DMS 273 treated with DMSO at 0.1 percent for 48 hours (cell line): Measurements from ENCODE around the gene PARS2.

Experiments
- DNase-seq: peaks from one replicate; lab custom pipeline; 2025; lab: John Stamatoyannopoulos, UW

PARS2 gene

DNA sequence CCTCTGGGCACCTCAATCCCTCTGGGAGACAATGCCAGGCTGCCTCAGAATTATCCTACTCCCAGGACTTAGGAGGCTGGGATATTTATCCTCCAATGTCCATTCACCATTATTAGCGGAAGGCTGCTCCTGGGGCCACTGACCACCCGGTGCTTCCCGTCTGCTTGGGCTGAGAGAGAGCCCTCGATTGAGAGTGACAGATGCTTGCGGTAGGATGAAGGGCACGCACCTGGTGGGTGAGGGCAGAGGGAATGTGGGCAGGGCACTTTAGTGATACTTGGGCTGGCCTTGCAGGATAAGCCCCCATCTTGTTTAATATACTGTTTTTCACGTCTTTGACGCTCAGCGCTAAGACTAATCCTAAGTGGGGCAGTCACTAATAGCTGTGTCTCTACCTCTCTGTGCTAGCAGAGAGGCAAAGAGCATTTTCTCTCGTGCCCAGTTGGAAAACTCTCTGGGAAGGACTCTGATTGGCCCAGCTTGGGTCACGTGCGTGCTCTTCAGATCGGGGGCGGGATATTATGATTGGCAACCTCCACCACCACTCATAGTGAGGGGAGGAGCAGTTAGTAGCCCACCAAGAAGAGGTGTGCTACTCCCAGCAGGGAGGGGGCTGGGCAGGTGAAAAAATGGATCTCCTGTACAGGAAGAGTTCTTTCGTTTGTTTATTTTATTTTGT lies 10.6 kb upstream of the PARS2 start:
- DNase-seq = no peak

DNA sequence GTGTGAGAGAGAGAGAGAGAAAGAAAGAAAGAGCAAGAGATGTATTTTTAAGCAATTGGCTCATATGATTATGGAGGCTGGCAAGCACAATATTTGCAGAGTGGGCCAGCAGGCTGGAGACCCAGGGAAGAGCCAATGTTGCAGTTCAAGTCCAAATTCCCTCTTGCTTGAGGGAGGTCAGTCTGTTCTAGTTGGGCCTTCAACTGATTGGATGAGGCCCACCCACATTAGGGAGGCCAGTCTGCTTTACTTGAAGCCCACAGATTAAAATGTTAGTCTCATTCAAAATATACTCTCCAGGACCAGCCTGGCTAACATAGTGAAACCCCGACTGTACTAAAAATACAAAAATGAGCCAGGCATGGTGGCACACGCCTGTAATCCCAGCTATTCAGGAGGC lies 8.6 kb upstream of the PARS2 start:
- DNase-seq = no peak

DNA sequence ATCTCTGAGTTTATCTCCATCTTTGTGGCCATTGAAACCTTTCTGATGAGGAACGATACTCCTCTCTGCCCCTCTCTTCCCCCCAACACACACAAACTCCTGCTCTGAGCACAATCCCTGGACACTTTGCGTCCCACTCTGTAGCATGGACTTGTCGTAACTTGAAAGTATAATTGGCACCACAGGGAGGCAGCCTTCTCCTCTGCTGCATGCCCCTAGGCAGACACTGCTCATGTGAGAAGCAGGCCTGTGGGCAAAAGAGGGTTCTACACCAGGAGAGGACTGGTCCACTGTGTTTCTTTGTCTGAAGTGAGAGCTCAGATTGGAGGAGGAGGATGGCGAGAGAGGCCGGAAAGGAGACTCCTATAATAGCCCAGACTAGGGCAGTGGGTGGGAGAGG lies 3.8 kb upstream of the PARS2 start:
- DNase-seq = no peak

DNA sequence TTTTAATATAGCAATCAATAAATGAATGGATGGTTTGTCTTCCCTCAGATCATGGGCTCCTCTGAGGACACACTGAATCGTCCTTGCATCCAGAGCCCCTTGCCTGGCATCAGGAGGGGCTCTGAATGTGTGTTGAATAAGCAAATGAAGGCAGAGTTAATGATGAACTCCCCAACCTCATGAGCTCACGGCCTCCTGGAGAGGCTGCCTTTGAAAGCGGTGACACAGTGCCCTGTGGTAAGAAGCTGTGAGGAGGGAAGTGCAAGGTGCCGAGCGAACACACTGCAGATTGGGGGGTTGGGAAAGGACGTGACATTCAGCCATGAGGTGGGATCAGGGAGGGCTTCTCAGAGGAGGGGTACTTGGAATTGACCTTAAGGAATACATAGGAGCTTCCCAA lies 3.2 kb upstream of the PARS2 start:
- DNase-seq = no peak

DNA sequence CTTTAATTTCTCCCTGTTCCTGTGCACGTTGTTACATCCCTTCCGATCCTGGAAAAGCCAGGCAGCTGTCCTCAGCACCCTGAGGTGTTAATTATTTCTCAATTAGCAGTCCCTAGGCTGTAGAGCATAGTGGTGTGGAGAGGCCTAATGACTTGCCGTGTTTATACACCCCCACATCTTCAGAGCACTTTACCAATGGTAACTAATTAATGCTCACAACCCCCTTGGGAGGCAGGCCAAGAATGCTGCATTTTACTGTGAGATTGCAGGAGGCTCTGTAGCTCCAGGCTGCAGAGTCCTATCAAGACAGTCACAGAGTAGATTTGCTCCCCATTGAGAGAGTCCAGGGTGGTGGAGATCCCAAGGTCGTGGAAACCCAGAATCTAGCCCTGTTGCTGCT lies 2.4 kb upstream of the PARS2 start:
- no peak for DNase-seq

DNA sequence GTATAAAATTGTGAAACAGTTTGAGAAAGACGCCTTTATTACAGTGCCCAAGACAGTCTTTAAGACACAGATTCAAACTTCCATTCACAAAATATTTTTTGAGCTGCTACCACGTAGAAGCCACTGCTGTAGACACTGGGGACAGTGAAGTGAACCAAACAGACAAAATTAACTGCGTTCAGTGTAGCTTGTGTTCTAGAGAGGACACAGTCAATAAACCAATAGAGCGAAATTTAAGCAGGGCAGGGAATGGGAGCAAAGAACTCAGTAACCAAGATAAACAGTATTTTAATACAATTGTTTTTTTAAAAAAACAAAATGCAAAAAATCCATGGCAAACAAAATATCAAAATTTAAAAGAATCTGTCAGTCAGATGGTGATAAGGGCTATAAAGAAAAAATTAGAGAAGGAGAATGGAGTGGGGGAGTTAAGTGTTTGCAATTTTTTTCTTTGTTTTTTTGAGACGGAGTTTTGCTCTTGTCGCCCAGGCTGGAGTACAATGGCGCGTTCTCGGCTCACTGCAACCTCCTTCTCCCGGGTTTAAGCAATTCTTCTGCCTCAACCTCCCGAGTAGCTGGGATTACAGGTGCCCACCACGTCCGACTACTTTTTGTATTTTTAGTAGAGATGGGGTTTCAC lies 719 bp upstream of the PARS2 start:
- no peak for DNase-seq

DNA sequence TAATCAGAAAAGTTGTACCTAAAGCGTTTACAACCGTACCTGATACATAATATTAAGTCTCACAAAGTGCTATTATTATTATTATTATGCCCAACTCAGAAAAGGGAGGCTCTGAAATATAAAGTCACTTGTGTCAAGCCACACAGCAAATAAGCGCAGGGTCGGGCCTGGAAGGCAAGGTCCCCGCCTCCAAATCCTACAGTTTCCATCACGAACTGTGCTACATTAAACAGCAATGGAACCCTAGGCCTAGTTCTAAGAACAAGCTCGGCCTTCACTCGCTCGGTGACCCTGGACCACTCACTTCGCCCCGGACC lies 549 bp downstream of the PARS2 start:
- no peak for DNase-seq

DNA sequence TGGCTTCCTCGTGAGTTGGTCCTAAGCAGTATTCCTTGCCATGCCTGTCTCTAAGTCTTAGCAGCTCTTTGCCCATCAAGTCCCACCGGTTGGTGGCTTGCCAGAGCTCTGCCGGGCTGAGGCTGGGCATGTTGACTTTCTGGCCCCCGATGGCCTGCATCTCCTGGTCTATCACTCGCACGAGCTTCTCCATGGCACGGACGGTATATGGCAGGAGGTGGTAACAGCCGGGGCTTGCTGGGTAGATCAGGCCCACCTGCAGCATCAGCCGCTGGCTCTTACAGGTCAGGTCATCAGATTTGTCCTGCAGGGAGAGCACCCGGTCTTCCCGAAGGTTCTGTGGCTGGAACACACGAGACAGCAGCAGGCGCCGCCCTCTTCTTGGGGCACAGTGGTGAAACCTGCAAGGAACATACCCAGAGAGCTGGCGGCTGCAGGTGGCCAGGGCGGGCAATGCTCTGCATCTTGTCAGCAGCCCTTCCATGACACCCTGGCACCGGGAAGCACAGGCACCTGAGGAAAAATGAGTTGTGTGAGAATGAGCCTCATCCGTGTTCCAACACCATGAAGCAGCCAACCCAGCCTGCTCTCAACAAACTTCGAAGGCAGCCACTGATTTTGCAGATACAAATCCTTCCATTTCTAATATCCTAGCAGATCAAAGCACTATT lies 5.5 kb downstream of the PARS2 start:
- no peak for DNase-seq

DNA sequence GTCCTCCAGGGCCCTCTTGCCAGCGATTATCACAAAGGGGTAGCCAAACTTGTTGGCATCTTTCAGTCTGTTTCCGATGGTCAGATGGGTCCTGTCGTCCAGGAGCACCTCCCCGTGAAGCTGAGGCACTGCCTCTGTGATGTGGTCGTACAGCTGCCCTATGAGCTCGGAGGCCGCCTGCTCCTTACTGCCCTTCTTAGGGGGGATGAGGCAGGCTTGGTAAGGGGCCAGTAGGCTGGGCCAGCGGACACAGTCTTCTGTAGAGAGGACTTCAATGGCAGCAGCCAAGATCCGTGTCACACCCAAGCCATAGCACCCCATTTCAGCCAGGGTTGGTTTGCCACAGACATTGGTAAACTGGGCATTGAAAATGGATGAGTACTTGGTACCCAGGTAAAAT lies 6.5 kb downstream of the PARS2 start:
- no peak for DNase-seq

DNA sequence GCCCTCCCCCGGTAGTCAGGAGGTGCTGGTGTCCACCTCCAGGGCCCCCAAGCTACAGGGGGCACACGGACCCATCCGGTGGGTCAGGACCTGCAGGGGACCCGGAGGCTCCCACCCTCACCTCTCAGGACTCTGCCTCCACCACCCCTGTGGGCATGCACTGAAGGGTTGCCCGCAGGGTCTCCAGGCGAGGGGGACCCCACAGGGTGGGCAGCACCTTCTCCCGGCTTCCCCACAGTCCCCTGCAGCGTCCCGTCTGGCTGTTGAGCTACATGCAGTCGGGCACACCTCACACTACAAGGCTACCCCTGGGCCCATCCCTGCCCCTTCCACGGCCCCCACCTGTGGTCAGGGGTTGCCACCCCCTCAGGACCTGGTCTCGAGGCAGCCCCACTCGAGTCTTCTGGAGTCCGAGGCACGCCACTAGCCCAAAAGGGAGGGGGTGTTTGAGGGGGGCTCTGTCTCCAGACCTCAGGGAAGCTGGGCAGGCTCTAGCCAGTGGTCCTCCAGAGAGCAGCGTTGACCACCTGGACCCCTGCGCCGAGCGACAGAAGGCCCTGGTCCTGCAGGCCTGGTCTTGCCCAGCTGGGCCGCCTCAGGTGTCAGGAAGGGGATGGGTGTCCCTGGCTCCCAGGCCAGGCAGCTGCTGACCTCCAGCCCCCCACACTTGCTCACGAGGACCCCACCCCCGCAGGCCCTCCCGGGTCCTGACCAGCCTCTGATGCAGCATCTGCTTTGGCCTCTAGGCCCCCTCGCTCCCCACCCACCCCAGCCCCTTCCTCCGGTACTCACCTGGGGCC lies 9.6 kb downstream of the PARS2 start:
- DNase-seq = no peak

DNA sequence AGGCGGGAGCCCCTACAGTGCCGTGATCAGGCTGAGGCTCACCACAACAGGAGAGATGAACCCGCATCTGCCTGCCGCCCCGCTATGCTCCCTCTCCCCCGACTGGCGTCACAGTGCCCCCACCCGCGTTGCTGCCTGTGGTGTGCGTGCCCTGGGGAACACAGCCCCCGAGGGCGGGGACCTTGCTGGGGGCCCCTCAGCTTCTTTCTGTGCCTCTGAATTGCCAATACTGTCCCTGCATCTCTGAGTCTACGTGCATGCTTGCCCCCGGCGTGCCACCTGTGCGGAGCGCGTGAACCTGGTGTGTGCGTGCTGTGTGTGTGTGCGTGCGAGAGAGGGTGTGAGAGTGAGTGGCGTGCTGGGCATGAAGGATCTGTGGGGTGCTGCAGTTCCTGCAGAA lies 10.3 kb downstream of the PARS2 start:
- DNase-seq = no peak

DNA sequence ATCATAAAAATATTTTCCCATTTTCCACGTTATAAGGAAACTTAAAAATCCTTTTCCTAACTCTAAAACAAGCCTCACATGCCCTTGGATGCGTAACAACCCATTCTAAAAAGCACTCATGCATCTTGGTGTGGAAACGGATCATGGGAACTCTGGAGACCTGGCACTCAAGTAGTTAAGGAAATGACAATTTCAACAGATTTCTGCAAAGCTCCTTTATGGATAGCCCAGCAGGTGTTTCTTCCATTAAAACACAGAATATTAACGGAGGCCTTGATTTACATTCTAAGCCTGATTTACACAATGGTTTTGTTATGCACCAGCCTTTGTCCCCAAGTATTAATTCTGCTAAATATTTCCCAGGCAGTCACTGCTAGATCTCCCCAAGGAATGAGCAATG lies 12.9 kb downstream of the PARS2 start:
- DNase-seq = no peak

DNA sequence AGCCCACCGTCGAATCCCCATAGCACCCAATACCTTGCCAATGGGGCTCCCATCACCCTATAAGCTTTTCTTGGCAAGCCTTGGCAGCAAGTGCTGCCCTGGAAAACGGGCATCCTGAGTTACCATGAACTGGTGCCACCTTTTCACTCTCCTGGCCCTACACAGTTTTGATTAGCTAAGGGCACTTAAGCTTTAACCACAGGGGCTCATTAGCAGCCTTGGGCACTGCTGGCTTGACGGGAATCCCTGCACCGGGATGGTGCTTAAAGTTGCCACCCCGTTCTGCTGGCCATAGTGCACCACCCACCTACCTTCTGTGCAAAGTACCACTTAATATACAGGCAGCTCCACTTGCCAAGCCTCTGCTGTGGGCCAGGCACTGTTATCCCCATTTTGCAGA lies 13.7 kb downstream of the PARS2 start:
- DNase-seq = no peak

DNA sequence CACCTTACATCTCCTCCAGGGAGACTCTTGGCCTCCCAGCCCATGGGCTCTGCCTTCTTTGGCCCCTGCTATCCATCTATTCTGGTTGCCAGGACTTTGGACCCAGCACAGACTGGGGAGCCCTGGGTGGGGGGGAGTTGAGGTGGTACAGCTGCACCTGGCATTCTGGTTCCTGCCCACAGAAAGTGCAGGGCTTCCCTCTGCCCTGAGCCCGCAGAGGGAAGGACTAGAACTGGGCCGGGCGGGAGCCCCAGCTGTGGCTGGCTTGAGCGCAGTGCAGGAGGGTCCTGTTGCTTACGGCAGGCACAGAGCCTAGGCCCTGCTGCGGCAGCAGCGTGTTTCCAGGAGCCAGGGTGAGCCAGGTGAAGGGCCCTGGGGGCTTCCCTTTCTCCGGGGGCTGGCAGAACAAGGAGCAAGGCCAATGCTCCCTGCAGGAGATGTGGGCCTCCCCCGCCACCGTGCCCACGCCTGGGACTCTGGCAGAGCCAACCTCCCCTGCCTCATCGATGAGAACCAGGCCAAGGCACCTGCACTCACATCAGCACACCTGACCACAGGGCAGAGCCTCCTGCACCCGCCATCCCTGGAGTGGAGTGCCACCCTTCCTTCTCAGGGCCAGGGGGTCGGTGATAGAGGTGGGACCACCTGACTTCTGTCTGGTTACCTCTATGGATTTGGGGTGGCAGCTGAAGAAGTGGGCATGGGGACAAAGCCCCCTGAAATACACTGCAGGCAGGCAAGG lies 16.1 kb downstream of the PARS2 start:
- DNase-seq = no peak

DNA sequence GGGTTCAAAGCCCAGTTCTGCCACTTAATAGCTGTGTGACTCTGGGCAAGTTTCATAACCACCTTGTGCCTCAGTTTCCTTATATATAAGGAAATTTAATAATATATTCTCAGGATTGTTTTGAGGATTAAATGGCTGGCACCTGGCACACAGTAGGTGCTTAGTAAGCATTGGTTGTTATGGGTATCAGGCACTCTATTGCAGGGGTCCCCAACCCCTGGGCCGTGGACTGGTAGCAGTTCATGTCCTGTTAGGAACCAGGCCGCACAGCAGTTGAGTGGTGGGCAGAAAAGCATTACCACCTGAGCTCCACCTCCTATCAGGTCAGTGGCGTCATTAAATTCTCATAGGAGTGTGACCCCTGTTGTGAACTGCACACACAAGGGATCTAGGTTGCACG lies 18.5 kb downstream of the PARS2 start:
- DNase-seq = no peak

DNA sequence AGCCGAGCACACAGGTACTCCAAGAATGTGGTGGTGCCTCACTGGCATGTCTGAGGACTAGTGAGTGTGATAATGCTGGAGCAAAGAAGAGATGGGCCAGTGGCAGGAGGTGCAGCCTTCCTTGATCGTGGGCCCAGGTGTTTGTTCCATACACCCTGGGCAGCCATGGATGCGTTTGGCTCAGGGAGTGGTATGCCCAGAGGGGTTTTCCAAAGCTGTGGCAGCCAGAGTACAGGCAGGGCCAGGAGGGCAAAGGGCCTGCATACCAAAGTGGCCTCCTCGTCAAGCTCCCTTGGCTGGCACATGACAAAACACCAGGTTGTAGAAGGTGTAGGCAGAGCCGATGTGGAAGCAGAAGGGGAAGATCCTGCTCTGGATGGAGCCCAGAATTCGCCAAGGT lies 19.0 kb downstream of the PARS2 start:
- no peak for DNase-seq

DNA sequence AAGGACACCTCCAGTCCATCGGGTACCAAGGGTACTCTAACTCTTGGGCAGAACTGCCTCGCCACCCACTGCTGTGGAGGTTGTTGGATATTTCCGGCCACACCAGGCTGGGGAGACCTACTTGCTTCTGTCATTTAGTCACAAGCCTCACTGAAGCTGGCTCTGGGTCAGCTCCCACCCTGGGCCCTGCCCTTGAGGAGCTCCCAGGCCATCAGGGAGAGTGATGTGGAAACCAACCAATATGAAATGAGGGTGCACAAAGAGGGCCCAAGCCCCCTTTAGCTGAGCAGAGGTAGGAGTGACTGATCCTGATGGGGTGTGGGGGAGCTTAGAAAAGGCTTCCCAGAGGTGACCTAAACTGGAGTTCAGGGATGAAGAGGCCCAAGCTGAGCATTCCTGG lies 19.6 kb downstream of the PARS2 start:
- DNase-seq = no peak

DNA sequence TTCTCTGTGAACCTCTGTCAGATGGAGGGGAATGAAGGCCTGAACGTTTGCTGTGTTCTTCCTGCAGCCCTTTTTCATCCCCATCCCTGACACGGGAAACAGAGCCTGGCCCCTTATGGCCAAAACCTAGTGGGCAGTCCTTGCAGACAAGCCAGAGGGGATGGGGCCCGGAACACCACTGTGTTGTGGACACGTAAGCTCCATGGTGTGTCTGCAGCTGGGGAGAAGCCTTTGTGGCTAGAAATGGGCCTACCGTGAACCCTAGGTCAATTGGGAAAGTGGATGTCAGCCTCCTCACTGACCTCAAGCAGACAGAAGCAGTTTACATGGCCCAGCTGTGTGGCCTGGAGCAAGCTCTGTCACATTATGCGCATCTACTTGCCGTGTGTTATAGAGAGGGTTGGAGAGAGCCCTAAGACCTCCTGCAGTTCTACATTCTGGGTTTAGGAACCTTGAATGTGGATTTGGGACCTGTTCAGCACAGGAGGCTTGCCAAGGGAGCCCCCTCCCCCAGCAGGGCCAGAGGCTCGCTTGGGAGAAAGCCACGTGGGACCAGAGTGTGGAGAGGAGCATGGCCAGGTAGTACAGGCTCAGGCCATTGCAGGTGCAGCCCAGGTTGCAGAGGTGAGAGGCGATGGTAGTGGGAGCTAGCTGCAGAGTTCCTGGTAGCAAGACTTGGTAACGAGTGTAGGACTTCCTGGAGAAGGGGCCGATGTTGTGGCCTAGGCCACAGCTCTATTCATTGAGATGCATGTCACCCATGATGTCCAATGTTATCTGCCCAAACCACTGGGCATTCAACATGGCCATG lies 20.7 kb downstream of the PARS2 start:
- DNase-seq = no peak

DNA sequence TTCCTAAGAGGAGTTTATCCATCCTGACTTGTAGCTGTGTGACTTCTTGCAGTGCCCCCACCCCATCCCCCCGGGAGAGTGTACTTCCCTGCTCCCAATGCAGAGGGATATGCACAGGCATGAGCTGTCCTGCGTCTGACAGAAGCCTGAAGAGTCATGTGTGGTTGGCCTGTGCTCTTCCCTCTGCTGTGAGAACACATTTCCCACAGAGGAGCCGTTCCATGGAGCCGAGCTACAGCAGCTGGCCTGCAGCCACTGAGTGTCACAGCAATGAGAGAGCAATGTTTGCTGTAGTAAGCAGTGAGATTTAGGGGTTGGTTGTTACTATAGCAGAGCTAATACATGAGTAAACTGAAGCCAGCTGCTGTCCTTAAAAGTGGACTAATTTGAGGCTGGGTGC lies 22.0 kb downstream of the PARS2 start:
- no peak for DNase-seq

DNA sequence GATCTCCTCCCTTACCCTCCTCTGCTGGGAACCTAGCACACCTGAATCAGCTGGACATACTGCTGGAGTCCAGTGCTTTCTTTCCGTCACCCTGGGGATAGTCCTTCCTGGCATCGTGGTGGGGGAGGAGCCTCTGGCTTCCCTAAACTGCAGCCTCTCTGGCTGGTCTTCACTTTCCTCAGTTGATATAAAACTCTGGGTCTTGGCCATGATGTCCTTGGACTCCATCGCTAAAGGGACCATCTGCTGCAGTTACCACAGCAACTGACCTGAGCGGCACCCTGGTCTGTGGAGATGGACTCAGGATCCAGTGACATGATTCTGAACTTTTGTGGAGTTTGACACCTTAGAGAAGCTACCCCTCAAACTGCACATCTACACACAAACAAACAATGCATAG lies 22.8 kb downstream of the PARS2 start:
- no peak for DNase-seq

DNA sequence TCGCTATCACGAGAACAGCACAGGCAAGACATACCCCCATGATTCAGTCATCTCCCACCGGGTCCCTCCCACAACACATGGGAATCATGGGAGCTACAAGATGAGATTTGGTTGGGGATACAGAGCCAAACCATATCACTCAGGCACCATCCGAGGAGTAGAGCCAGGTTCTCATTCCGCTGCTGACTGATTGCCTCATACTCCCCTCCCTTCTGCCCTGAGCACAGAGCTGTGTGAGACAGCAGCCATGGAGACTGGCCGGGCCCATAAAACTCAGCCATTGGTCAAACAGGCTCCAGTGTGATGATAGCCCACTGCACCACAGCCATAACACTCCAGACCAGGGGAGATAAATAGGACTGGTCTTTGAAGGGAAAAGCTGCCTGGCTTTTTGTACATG lies 26.1 kb downstream of the PARS2 start:
- DNase-seq = no peak

DNA sequence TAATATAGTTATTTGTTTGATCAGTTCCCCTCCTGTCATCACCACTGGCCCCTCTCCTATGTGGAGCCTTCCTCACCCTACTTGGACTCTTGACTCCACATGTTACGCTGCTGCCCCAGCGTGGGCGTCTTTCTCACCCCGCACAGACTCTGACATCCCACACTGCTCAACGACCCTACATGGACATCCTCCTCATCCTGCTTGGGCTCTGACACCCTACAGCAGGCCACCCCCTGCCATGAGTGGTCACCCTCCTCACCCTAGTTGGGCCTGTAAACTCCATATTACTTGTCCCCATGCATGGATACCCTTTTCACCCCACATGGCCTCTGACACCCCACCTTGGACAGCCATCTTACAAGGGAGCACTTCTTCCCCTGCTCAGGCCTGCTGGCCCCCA lies 27.6 kb downstream of the PARS2 start:
- no peak for DNase-seq
